HG03439 (cell line): ENCODE measurements around the gene KCNS1.
"Not testable (repeated sequence)": the region's sequence is repeated elsewhere in the genome, so short reads cannot be mapped to it uniquely, and the experiment has no call there.

Experiments
- ATAC-seq: cut with Tn5 transposase; IDR thresholded peaks from one replicate; pipeline ENCODE4 v1.9.1; 2021; ENCODE audit warnings: mild to moderate bottlenecking, moderate library complexity; ENCODE audit not compliant: unreplicated experiment

The KCNS1 gene

GRCh38 chr20:45082468-45082867, 18.5 kb downstream of the KCNS1 start:
- ATAC-seq = no peak

- ATAC-seq = no peak
Measured at GRCh38 chr20:45080867-45081624, 19.9 kb downstream of the KCNS1 start.

DNA sequence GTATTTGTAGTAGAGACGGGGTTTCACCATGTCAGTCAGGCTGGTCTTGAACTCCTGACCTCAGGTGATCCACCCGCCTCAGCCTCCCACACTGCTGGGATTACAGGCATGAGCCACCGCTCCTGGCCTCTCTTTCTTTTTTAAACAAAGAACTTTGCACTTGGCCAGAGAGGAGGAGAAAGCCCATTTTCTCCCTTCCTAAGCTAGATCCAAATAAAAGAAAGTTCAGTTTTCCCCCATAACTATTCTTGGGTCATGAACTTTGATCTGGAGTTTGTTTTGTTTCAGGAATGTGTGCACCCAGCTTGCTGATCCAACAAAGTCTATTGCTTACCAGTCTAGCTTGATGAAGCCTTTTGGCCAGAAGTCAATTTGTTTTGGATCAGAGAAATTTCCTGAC, 23.4 kb downstream of the KCNS1 start:
- ATAC-seq = no peak

DNA sequence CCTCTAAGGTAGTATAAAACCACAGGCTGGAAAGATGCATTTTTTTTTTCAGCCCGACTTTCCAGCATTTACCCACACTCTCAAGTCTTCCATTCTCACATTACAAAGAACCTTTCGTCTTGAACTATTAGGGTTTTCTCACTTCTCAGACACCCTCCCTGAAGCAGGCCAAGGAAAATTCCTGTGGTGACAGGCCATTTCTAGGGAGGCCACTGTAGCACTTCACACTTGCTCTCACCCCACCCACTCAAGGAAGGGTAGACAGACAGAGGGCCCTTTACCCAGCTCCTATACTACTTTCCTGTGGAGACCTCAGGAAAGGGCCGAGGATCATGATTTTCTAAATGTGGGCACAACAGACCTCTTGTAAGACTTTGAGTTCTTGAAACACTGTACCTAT, 27.7 kb downstream of the KCNS1 start:
- no peak for ATAC-seq

- ATAC-seq = no peak
Measured at GRCh38 chr20:45072066-45072465, 28.9 kb downstream of the KCNS1 start.

GRCh38 chr20:45070932-45071632, 29.8 kb downstream of the KCNS1 start:
- ATAC-seq = no peak

- ATAC-seq = no peak
Measured at GRCh38 chr20:45069261-45069660, 31.7 kb downstream of the KCNS1 start.

GRCh38 chr20:45067558-45067957, 33.4 kb downstream of the KCNS1 start:
- no peak for ATAC-seq

- ATAC-seq = no peak
Measured at GRCh38 chr20:45067087-45067486, 33.8 kb downstream of the KCNS1 start.

GRCh38 chr20:45066372-45066771, 34.6 kb downstream of the KCNS1 start:
- no peak for ATAC-seq

GRCh38 chr20:45064812-45065211, 36.1 kb downstream of the KCNS1 start:
- ATAC-seq = no peak

GRCh38 chr20:45063107-45063506, 37.8 kb downstream of the KCNS1 start:
- ATAC-seq = not testable (repeated sequence)

- ATAC-seq = no peak
Measured at GRCh38 chr20:45061244-45061643, 39.7 kb downstream of the KCNS1 start.

DNA sequence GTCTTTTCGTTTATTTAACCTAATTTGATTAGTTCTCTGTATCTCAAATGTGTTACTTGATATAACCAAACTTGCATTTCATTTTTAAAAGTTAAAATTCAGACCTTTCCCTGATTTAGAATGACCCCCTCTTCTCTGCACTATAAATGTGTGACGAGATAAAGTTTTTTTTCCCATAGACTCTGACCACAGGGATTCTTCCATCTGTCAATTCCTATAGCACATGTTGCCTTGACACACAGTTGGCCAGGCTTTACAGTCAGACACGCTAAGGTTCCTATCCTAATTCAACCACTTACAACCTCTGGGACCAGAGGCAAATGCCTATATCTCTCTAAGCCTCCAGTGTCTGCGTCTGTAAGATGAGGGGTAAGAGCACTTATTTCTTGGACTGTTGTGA, 40.6 kb downstream of the KCNS1 start:
- no peak for ATAC-seq

GRCh38 chr20:45059022-45059728, 41.8 kb downstream of the KCNS1 start:
- no peak for ATAC-seq

GRCh38 chr20:45058168-45058850, 42.6 kb downstream of the KCNS1 start:
- ATAC-seq = no peak

DNA sequence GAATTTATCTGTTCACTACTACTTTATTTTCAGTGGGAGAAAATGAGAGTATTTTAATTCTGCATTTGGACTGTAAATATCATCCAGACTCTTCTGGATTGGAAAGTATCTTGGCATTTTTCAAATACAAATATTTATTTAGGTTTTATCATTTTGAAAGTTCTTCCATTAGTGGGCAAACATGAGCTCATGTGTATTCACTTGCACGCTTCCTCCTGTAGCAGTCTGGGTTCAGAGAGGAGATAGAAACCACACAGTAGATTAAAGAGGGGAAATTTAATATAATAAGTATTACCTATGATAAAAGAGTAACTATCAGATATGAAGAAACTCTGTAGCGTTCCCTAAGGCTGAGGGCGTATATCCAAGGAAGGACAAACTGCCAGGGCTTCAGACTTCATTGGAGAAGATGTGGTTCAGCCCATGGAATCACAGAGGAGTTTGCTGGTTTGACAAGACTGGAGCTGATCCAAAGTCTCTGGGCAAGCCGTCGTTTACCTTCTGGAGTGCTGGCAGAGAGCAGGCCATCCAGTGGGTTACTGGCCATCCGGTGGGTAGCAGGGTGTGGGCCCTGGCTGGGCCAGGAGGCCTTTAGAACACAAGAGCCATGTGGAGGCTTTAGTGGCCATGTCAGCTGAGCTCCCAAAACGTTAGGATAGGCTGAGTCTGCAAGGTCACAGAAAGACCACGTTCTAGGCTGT, 44.3 kb downstream of the KCNS1 start:
- ATAC-seq = no peak

GRCh38 chr20:45055056-45055455, 45.9 kb downstream of the KCNS1 start:
- ATAC-seq = no peak

- no peak for ATAC-seq
Measured at GRCh38 chr20:45053430-45054351, 47.2 kb downstream of the KCNS1 start.
